Left forelimb (tissue), 1 donor: ENCODE data around the gene OR10G6.
"Not testable (repeated sequence)": the region's sequence is repeated elsewhere in the genome, so short reads cannot be mapped to it uniquely, and the experiment has no call there.

Experiments
- DNase-seq: peaks from one replicate; pipeline ENCODE4 v3.0.0-alpha.2; 2018; ENCODE audit warnings: low spot score

OR10G6 gene, protein sequence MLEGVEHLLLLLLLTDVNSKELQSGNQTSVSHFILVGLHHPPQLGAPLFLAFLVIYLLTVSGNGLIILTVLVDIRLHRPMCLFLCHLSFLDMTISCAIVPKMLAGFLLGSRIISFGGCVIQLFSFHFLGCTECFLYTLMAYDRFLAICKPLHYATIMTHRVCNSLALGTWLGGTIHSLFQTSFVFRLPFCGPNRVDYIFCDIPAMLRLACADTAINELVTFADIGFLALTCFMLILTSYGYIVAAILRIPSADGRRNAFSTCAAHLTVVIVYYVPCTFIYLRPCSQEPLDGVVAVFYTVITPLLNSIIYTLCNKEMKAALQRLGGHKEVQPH

GRCh38 chr11:123995119-123995518 is at the start of gene OR10G6:
Gene OR10G6 (minus strand): TSS chr11:123995161. CDS start chr11:123995161, 0 bp downstream.
- no peak for DNase-seq

GRCh38 chr11:124043420-124043819 is 48.5 kb upstream of the OR10G6 start:
- DNase-seq: no peak

GRCh38 chr11:124041254-124041653 is 46.3 kb upstream of the OR10G6 start, which contains the start of gene OR10G7:
Gene OR10G7 (minus strand): TSS chr11:124041325. CDS start chr11:124039001, 2,324 bp downstream.
- no peak for DNase-seq

DNA sequence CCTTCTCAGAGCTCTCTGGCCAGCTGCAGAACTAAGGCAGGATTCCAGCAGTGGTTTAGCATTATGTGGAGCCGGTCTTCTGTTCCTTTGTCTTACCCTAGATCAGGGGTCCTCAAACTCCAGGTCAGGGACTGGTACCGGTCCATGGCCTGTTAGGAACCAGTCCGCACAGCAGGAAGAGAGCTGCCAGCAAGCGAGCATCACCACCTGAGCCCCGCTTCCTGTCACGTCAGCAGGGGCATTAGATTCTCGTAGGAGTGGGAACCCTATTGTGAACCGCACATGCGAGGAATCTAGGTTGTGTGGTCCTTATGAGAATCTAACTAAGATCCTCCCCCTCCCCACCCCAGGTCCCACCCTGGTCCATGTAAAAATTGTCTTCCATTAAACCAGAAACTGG is 44.6 kb upstream of the OR10G6 start:
- DNase-seq: no peak

- DNase-seq: no peak
Measured at GRCh38 chr11:124036666-124037065, 41.7 kb upstream of the OR10G6 start.

DNA sequence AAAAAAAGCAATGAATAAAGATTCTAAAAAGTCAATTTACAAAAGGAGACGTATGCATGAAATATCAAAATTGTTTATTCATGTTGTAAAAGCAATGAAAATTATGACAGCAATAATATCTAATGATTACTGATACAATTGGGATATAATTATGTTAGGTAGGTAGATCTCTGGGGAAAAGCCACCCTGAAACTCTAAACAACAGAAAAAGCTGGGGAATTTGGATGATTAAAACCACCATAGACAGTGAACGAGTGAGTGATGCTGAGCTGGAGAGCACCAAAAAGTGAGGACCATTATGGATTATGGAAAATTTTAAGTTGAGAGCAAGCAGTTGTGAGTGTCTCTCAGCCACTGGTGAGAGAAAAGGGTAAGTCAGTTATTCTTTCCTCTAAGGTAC is 31.5 kb upstream of the OR10G6 start, which contains the start of gene OR10G8:
OR10G8 (plus strand) TSS at position 301 of the 400 bp plus-strand sequence. CDS start 2,825 bp downstream, outside the sequence.
- no peak for DNase-seq

DNA sequence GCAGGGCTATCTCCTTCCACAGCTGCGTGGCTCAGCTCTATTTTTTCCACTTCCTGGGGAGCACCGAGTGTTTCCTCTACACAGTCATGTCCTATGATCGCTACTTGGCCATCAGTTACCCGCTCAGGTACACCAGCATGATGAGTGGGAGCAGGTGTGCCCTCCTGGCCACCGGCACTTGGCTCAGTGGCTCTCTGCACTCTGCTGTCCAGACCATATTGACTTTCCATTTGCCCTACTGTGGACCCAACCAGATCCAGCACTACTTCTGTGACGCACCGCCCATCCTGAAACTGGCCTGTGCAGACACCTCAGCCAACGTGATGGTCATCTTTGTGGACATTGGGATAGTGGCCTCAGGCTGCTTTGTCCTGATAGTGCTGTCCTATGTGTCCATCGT is 20.9 kb upstream of the OR10G6 start:
- not testable (repeated sequence) for DNase-seq

GRCh38 chr11:124012697-124013096 is 17.7 kb upstream of the OR10G6 start, which contains the start of gene OR10G4:
Gene OR10G4 (plus strand): TSS chr11:124012997. CDS start chr11:124015575, 2,578 bp downstream.
- DNase-seq: no peak

GRCh38 chr11:123979311-123979710 is 15.7 kb downstream of the OR10G6 start:
- no peak for DNase-seq

DNA sequence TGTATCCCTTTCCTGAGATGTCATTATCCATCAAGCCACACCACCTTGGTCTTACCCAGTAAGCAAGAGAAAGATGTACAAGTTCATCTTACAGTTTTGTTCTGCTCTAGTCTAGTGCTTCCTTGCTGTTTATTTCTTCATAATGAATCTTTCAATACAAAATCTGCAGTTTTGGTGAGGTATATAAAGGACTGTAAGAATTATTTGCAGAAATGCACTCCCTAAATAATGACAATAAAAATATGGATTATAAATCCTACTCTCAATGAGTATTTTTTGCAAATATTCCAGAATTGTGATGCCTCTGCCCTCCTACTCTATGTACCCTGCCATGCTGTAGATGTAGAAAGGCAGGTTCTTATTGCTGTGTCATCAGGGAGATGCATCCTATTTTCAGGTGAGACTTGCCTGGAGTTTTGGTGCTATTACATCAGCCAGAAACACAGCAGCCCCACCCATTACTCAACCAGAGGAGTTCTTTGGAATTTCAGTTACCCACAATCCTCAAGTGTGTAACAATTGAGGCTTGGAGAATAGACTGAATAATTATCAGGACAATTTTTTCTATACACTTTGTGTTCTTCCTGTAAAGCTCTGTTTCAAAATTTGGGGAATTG is 17.1 kb downstream of the OR10G6 start, which contains the start of gene OR10S1:
OR10S1 (minus strand) TSS at position 51 of the 617 bp plus-strand sequence. CDS start 117 bp downstream, outside the sequence.
- no peak for DNase-seq

- DNase-seq: no peak
Measured at GRCh38 chr11:123976770-123977560, 18.0 kb downstream of the OR10G6 start.

DNA sequence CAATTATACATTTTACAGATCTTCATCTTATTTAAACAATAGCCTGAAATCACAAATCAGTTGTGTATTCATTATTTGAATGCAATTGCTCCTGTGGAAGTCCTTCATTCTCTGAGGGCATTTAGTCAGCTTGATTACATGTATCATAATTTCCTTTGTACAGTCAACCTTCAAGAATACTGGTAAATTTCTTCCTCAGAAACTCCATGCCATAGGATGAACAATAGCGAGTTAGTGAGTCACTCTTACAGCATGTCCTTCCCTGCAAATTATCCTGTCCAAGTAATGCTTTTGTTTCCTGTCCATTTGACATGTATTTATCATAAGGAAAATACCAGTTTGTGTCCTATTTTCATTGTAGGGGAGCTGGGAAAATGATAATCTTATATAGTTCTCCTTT is 21.1 kb downstream of the OR10G6 start:
- DNase-seq: no peak

- DNase-seq: no peak
Measured at GRCh38 chr11:123956752-123957151, 38.2 kb downstream of the OR10G6 start.

DNA sequence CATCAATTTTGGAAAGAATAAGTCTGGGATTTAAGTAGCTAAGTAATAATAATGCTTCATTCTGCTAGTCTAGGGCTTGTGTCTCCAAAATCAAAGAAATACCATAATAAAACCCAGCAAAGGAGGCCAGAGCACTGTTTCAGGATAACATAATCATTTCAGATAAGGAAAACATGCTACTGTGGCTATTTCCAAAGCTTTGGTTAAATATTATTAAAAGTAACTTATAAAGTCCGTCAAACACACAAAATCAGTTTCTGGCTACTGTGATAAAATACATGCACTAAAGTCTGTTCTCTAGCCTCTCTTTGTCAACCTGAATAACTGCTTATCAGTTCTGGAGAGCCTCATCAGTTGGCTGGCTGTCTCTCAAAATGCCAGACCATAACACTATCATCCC is 49.8 kb downstream of the OR10G6 start:
- DNase-seq: no peak
